GM06990 (cell line): ENCODE data around the gene AP1S1.
"Not testable (repeated sequence)": the region's sequence is repeated elsewhere in the genome, so short reads cannot be mapped to it uniquely, and the experiment has no call there.

Experiments used
- DNase-seq: peaks from one replicate; pipeline ENCODE4 v3.0.0-alpha.2; 2011; ENCODE audit not compliant: insufficient read length; ENCODE audit errors: extremely low read depth
- H3K27me3 ChIP-seq: replicated peaks from 2 replicates; pipeline ENCODE4 v1.6.0; 2011; ENCODE audit warnings: low read length; ENCODE audit not compliant: control insufficient read depth, insufficient read depth
- H3K36me3 ChIP-seq: 2 replicates; pipeline ENCODE4 v1.5.1; 2011; ENCODE audit warnings: low read length; ENCODE audit not compliant: control insufficient read depth, insufficient read depth
- H3K4me3 ChIP-seq: replicated peaks from 2 replicates; pipeline ENCODE4 v1.5.1; 2011; ENCODE audit warnings: low read depth, mild to moderate bottlenecking, control low read depth, low read length
- TF ChIP-seq, protein P1 (sequence below): IDR thresholded peaks from 2 replicates; pipeline ENCODE4 v1.5.1; 2011; ENCODE audit warnings: low read length, control low read depth, mild to moderate bottlenecking, inconsistent platforms; ENCODE audit not compliant: insufficient read depth, poor library complexity, severe bottlenecking

The AP1S1 gene

DNA sequence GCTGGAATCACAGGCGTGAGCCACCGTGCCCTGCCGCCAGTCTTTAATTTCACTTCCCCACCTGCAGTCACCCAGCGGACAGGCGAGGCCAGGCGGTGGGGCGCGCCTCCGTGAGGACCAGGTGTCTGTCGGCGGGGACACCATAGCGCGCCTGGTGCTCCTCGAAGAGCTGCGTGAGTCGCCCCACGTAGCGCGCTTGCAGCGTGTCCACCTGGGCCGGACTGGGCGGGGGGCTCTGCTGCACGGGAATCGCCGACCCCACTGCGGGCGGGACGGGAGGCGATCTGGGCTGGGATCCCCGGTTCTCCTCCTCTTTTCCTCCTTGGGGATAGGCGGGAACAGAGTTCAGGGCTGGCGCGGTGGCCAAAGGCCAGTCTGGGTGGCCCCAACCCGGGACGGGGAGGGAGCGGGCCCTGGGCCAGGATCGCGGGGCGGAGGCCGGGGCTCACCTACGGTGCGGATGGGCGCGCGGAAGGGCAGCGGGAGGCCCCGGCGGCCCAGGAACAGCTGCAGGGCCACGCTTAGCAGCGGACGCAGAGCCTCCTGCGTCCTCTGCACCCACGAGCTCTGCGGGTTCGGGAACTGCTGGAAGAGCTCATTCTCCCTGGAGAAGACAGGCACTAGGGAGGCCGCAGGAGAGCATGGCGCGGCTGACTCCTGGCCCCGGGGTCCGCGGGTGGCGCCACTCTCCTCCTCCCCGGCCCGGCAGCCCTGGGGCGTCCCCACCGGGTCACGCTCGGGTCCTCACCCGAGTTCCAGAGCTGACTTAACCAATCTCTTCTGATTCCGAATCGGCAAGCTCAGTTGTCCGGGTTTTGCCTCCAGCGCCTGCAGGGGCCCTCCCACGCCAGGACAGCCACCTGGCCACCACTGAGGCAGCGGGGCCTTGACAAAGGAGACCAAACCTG lies 47.7 kb downstream of the AP1S1 start:
- Histone ChIP-seq H3K4me3 (no peak overlapping the region), H3K36me3 (peaks cover 3% of the 10 kb centered on the region; the same call in 1 of the 2 replicates), H3K27me3 (no peaks in the 10 kb centered on the region; the same call in 1 of the 2 replicates)
- DNase-seq = no peak
- TF ChIP-seq, protein P1, sequence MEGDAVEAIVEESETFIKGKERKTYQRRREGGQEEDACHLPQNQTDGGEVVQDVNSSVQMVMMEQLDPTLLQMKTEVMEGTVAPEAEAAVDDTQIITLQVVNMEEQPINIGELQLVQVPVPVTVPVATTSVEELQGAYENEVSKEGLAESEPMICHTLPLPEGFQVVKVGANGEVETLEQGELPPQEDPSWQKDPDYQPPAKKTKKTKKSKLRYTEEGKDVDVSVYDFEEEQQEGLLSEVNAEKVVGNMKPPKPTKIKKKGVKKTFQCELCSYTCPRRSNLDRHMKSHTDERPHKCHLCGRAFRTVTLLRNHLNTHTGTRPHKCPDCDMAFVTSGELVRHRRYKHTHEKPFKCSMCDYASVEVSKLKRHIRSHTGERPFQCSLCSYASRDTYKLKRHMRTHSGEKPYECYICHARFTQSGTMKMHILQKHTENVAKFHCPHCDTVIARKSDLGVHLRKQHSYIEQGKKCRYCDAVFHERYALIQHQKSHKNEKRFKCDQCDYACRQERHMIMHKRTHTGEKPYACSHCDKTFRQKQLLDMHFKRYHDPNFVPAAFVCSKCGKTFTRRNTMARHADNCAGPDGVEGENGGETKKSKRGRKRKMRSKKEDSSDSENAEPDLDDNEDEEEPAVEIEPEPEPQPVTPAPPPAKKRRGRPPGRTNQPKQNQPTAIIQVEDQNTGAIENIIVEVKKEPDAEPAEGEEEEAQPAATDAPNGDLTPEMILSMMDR = no peak

DNA sequence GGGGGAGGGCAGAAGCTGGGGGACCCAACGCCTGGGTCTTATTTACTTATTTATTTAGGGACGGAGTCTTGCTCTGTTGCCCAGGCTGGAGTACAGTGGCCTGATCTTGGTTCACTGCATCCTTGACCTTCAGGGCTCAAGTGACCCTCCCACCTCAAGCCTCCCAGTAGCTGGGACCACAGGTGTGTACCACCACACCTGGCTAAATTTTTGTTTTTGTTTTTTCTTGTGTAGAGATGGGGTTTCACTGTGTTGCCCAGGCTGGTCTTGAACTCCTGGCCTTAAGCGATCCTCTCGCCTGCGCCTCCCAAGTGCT lies 48.3 kb downstream of the AP1S1 start:
- no peak overlapping the region for H3K4me3 ChIP-seq
- peaks cover 3% of the 10 kb centered on the region; the same call in 1 of the 2 replicates for H3K36me3 ChIP-seq
- TF ChIP-seq, protein P1 = no peak
- no peak for DNase-seq
- H3K27me3 ChIP-seq = no peaks in the 10 kb centered on the region; the same call in 1 of the 2 replicates

GRCh38 chr7:101203740-101204738 lies 49.8 kb downstream of the AP1S1 start:
- not testable (repeated sequence) for DNase-seq, H3K27me3 ChIP-seq

DNA sequence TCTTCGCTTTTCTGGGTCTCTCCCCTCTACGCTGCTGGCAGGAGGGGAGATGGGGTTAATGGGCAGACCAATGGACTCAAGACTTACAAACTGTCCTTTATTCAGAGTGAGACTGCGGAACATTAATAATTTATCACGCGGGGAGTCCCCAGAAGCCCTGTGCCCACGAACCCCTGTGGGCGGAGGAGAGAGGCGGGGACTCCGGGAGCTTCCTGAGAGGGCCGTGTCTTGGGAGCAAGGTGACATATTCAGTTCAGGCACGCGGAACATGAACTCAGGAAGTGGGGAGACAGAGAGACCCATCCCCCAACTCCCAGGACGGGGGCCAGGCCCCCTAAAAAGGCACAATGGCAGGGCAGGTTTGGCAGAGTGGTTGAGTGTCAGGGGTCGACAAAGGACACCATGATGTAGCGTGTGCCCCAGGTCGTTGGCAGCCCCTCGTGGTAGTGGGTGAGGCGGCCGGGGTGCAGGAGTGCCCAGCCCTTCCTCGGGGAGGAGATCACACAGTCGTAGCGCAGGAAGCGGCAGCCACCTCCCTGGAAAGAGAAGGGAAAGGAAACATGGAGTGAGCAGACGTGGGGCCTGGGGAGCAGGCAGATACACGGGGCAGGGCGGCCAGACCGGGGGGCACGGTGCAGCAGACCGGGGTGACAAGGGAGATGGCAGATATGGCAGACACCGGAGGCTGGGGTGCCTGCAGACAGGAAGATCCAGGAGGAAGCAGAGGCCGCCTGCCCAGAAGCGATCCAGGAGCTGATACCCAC lies 51.8 kb downstream of the AP1S1 start:
- no peaks in the 10 kb centered on the region; the same call in 1 of the 2 replicates for H3K27me3 ChIP-seq
- peaks cover 8% of the 10 kb centered on the region for H3K36me3 ChIP-seq
- DNase-seq = no peak
- TF ChIP-seq, protein P1 = no peak
- H3K4me3 ChIP-seq = no peak overlapping the region

More at GRCh38 chr7:101203740-101204738, 49.8 kb downstream of the AP1S1 start:
- not testable (repeated sequence) for H3K4me3 ChIP-seq, H3K36me3 ChIP-seq

DNA sequence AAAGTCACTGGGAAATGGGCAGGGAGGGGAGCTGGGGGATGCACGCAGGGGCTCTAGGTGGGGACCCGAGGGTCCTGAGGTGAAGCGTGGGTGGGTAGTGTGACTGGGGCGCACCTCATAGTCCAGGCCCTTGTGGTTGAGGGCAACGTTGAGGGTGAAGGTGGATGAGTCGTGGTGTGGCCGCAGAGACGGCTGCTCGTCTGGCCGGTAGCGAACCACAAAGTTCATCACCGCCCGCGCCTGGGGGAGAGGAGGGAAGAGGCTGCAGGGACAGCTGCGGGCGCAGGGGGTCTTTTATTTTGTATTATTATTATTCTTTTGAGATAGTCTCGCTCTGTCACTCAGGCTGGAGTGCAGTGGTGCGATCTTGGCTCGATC lies 52.4 kb downstream of the AP1S1 start:
- Histone ChIP-seq H3K27me3 (no peaks in the 10 kb centered on the region; the same call in 1 of the 2 replicates), H3K4me3 (no peak overlapping the region), H3K36me3 (peaks cover 8% of the 10 kb centered on the region)
- DNase-seq = no peak
- TF ChIP-seq, protein P1 = no peak
